ENCODE measurements around the gene POLR3GL.
A peak's percentile ranks its signal among the peaks of the same experiment; 100 is the strongest.
"Not testable (repeated sequence)": the region's sequence is repeated elsewhere in the genome, so short reads cannot be mapped to it uniquely, and the experiment has no call there.

Gene POLR3GL

GRCh38 chr1:145964328-145965118, at the start of gene POLR3GL, which contains the start of gene ANKRD34A:
POLR3GL (plus strand) TSS chr1:145964690; CDS start chr1:145974866, 10,176 bp downstream.
ANKRD34A (minus strand) TSS chr1:145964575; CDS start chr1:145961759, 2,816 bp downstream.
- FAIRE-seq = peak; percentile 79

- FAIRE-seq = no peak
Observed at GRCh38 chr1:145916745-145917144, 47.7 kb upstream of the POLR3GL start.

- FAIRE-seq = no peak
Observed at GRCh38 chr1:145917595-145917994, 46.9 kb upstream of the POLR3GL start.

DNA sequence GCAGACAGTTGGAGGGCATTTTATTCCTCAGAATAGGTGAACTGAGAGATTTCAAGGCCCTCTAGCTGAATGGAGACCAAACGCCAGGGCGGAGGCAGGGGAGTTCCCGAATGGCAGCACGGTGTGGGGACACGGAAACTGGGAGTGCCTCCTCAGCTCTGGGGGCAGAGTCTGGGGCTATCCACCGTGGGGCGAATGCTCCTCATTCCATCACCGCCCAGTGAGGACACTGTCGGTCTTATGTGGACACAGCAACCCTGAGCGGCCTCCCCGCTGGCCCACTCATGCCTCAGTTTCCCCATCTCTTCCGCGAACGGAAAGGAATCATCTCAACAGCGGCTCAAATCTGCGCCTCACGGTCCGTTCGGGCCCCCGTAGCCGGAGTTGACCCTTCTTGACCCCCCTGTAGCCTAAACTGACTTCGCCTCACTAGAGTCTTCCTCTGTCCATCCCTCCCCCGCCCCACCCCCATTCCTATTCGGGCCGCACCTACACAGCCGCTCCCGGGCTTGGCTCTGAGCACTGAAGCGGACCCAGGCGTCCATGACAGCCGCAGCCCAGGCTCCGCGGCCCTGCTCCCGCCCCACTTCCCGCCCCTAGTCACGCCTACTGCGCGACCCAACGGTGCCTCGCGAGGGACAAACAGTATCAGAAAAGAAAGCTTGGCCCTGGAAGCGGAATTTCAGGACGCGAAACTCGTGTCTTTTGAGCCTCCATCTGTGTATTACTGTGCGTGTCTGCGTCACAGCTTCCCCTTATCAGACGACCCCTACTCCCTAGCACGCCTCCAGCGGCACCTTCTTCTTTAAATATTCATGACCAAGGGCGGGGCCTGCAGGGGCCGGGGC, 46.1 kb upstream of the POLR3GL start, which contains the start of gene PEX11B:
TSS of gene PEX11B (minus strand) at position 574 of the 848 bp plus-strand sequence. CDS start at position 545, 29 bp downstream.
- FAIRE-seq = no peak

DNA sequence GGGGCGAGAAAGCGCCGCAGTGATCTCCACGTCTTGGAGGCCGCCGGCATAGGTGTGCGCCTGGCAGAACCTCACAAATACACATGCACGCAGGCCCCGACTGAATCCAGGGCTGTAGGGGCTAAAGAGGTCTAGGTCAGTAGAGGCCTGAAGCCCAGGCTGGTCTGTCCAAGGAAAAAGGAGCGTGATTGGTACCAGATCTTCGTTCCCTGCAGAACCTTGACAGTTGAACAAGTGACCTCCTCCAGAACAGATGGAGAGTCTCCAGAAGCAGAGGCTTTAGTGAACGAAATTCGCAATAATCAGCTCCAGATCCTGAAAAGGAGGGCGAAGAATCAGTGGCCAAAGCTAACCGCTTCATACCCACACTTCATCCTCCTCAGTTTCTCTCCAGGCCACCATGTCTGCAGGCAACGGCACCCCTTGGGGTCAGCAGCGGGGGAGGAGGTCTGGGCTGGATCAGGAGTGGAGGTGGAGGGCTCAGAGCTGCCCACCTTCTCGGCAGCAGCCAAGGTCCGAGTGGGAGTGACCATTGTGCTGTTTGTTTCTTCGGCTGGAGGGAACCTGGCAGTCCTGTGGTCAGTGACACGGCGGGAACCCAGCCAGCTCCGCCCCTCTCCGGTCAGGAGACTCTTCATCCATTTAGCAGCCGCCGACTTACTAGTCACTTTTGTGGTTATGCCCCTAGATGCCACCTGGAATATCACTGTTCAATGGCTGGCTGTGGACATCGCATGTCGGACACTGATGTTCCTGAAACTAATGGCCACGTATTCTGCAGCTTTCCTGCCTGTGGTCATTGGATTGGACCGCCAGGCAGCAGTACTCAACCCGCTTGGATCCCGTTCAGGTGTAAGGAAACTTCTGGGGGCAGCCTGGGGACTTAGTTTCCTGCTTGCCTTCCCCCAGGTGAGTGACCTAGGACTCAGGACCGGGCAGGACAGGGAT, 45.2 kb upstream of the POLR3GL start:
- no peak for FAIRE-seq

DNA sequence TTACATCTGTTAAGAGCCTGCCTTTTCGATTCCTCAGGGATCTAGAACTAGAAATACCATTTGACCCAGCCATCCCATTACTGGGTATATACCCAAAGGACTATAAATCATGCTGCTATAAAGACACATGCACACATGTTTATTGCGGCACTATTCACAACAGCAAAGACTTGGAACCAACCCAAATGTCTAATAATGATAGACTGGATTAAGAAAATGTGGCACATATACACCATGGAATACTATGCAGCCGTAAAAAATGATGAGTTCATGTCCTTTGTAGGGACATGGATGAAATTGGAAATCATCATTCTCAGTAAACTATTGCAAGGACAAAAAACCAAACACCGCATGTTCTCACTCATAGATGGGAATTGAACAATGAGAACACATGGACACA, 44.2 kb upstream of the POLR3GL start:
- FAIRE-seq = not testable (repeated sequence)

- FAIRE-seq = no peak
Observed at GRCh38 chr1:145922266-145922665, 42.2 kb upstream of the POLR3GL start.

DNA sequence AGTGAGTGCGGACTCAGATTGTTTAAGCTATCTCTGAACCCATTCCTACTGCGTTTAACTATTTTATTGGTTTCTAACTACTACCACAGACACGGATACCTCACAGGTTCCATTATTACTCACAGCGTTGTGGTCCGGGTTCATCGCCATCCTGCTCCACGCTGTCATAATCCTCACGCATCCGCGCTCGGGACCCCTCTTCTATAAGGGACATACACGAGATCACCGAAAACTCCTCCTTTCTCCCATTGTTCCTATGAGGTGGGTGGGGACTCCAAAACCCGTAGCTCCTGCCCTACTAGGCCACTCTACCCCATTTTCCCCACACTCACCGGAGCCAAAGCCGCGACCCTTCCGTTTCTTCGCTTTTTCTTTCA, 37.8 kb upstream of the POLR3GL start:
- FAIRE-seq = no peak

DNA sequence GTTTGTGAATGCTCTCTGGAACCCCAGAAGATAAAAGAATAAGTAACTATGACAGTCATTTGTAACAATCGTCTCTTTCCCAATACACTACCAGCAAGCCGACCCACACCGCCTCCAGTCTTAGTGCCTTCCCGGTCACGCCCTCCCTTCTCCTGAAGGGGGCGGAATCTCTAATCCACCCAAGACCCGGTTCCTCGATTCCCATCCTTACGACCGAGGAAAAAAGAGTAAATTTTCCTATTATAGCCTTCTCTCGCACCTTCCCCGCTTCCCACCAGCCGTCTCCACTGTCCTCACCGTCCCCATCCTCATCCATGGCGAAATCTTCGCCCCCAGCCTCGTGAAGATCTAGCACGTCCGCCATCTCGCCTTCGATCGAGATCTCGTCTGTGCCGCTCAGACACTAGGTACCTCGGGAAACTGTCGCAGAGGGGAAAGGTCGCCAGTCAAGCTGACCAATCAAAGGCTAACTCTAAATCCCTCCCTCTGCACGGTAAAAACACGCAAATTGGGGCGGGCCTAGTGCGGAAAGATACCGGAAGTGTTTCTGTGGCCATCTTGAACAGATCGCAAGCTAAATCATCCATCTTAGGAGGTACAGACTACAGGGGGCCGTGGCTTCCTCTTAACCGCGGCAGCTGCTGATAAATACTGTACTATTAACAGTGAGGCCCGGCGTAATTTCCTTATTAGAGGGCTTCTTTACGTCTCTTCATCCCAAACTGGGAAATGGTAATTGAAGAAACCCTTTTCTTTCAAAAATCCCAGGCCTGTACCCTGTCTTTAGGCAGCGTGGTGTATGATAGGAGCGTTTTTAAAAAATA, 37.2 kb upstream of the POLR3GL start, which contains the start of gene RBM8A:
TSS of gene RBM8A (minus strand) at position 422 of the 824 bp plus-strand sequence. CDS start at position 364, 58 bp downstream.
- FAIRE-seq = peak; percentile 82

DNA sequence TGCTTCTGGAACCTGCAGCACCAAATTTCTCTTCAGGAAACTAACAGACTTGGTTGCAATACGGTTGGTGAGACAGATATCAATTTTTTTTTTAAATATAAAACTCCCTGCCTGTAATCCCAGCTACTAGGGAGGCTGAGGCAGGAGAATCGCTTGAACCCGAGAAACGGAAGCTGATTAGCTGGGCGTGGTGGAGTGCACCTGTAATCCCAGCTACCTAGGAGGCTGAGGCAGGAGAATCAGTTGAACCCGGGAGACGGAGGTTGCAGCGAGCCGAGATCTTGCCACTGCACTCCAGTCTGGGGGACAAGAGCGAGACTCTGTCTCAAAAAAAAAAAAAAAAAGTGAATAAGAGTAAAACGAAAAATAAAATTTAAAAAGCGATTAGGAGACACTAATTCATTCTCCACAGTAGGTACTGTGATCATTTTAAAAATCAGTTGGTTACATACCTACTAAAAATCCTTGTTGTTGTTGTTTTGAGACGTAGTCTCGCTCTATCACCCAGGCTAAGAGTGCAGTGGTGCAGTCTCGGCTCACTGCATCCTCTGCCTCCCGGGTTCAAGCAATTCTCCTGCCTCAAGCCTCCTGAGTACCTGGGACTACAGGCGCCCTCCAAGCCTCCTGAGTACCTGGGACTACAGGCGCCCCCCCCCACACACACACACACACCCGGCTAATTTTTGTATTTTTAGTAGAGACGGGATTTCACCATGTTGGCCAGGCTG, 36.4 kb upstream of the POLR3GL start:
- FAIRE-seq = no peak

DNA sequence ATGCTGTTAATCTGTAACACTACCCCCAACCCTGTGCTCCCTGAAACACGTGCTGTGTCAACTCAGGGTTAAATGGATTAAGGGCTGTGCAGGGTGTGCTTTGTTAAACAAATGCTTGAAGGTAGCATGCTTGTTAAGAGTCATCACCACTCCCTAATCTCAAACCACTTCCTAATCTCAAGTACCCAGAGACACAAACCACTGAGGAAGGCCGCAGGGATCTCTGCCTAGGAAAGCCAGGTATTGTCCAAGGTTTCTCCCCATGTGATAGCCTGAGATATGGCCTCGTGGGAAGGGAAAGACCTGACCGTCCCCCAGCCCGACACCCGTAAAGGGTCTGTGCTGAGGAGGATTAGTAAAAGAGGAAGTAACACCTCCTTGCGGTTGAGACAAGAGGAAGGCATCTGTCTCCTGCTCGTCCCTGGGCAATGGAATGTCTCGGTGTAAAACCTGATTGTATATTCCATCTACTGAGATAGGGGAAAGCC, 31.9 kb upstream of the POLR3GL start:
- not testable (repeated sequence) for FAIRE-seq

GRCh38 chr1:145935708-145936107, 28.8 kb upstream of the POLR3GL start:
- no peak for FAIRE-seq

DNA sequence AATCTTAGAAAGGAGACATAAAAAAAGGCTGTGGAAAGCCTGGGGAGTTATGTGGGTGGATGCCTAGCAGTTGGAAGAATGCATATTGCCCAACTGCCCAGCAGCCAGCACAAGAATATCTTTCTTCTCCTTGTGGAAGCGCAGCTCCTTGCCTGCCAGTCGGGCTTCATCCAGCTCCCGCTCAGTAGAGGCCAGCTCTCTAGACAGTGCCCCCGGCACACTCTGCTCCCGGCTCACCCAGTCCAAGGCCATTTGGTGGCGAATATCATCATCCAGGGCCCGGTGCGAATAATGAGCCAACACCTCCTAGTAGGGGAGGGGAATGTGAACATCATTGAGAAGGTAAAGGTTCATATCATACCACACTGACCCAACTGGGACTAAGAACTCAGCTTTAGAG, 28.2 kb upstream of the POLR3GL start:
- no peak for FAIRE-seq

DNA sequence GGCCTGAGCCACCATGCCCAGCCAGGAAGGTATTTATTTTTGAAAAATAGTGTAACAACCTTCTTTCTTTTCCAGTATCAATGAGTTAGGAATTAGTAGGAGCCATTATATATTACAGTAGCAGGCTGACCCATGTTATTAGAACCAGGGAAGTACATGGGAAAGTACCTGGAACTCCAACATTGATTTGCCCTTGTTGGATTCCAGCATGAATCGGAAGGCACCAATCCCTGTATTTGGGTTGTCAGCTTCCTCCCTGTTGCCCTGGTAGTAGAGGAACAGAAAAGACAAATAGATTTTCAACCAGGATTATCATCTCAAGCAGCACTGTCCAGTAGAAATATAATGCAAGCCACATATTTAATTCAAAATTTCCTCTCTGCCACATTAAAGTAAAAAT, 27.1 kb upstream of the POLR3GL start:
- no peak for FAIRE-seq

DNA sequence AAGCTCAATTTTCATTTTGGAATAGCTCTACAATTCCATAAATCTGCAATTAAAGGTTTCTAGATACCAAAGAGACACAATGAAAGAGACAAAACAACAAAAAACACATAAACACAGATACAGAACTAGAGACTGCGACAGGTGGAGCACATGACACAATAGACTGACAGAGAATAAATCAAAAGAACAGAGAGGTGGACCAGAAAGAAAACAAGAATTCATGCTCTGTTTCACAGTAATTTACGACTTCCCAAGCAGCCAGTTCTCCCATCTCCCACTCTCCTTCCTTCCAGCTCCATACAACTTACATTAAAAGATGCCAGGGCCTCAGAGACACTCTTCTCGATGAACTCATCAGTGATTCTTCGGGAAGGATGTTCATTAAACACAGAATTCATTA, 22.1 kb upstream of the POLR3GL start:
- no peak for FAIRE-seq

- FAIRE-seq = no peak
Observed at GRCh38 chr1:145942871-145943270, 21.6 kb upstream of the POLR3GL start.

DNA sequence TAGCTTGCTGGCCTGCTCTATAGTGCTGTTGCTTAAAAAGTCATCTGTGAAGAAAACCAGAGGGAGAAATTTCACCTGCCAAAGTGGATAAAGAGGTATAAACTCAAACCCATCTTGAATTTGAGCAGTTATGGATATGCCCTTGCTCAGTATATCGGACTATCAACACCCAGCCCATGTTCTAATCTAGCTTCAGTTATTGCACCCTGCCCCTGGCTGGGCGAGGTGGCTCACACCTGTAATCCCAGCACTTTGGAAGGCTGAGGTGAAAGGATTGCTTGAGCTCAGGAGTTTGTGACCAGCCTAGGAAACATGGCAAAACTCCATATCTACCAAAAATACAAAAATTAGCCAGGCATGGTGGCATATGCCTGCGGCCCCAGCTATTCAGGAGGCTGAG, 20.0 kb upstream of the POLR3GL start:
- FAIRE-seq = no peak

DNA sequence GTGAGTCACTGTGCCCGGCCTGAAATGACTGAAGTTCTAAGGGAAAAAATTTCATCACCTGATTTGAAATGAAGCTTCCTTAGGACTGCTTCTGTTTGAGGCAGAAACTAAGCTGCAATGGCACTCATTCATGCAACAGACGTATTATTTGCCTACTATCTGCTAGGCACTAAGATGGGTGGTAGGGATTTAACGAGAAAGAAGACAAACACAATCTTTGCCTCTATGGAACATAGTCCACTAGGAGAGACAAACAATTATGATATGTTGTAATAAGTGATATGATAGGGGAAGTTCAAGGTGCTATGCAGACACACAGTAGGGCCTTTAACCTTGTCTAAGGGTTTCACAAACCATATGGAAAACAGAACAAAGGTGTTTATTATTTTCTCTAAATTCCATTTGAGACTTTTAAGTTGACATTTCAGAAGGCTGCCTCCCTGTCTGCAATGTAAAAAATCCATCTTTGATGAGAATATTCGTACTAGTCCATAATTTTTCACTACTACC, 18.0 kb upstream of the POLR3GL start:
- FAIRE-seq = no peak

DNA sequence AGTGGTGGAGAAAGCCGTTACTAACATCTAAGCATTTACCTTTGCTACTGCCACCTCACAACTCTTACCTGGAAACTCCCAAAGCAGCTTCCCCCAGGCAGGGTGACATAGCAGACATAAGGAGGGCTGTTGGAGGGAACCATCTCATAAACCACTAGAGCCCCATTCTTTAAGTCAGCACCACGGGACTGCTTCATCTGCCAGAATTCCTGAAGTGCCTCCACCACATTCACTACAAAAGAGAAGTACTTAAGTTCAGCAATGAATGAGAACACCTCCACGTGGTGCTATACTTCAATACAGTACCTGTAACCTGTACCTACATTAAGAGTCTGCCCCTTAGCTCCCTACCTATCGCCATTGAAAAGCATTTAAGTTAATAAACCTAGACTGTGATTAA, 16.9 kb upstream of the POLR3GL start:
- no peak for FAIRE-seq

- no peak for FAIRE-seq
Observed at GRCh38 chr1:145949219-145949618, 15.3 kb upstream of the POLR3GL start.

All from endometrium (tissue), 2 donors.